KOPT-K1 (cell line): ENCODE measurements around the gene ZG16.
A peak's percentile ranks its signal among the peaks of the same experiment; 100 is the strongest.
"Not testable (repeated sequence)": the region's sequence is repeated elsewhere in the genome, so short reads cannot be mapped to it uniquely, and the experiment has no call there.

ENCODE experiments used
- H3K27ac ChIP-seq: fragments of 200-600 bp; sonication (generic); 2 replicates; pipeline ENCODE4 v1.5.1; 2016; ENCODE audit warnings: antibody characterized with exemption, mild to moderate bottlenecking, low read depth, low read length; ENCODE audit not compliant: poor library complexity, severe bottlenecking
- H3K36me3 ChIP-seq: fragments of 200-600 bp; sonication (generic); 2 replicates; pipeline ENCODE4 v1.5.1; 2017; ENCODE audit warnings: antibody characterized with exemption, mild to moderate bottlenecking, low read length, moderate library complexity; ENCODE audit not compliant: insufficient read depth
- H3K9me3 ChIP-seq: fragments of 200-600 bp; sonication (generic); 2 replicates; pipeline ENCODE4 v1.5.1; 2017; ENCODE audit warnings: antibody characterized with exemption, low read length, mild to moderate bottlenecking; ENCODE audit not compliant: insufficient read depth, poor library complexity, severe bottlenecking

The ZG16 gene

DNA sequence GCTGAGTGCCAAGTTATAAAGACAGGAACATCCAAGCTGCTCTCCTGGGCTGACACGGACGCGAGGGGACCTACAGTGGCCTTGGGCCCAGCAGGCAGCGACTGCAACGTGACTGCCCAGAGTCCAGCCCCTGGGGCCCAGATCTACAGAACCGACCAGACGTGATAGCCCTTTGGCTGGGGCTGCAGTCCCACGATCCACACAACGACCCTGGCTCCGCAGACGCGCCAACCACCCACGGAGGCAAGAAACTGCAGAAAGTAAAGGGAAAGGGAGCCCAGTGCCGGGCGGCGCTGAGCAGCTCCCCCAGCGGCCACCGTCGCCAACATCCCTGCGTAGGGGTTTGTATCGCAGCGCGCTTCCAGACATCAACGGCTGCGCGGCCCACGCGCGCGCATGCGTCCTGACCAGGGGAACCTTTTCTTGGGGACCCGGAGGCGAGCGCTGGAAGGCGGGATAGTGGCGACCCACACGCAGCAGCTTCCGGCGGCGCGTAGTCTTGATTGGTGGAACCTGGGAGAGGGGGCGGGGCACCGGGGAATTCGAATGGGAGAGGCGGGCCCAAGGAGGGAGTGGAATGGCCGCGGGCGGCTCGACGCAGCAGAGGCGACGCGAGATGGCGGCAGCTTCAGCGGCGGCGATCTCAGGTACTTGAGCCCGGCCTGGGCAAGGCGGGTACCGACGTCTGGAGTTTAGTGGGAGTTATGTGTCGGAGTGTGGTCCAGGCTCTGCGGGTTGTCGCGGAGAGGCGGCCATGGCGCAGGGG lies 12.3 kb downstream of the ZG16 start, which contains the start of gene KIF22:
Gene KIF22 (plus strand): TSS at position 569 of the 766 bp plus-strand sequence. CDS start 9 bp downstream, at position 578.
- H3K9me3 ChIP-seq, result no peaks in the 10 kb centered on the region
- H3K36me3 ChIP-seq, result peaks cover 30% of the 10 kb centered on the region
- peak within 1 kb of the TSS; percentile 96 for H3K27ac ChIP-seq

DNA sequence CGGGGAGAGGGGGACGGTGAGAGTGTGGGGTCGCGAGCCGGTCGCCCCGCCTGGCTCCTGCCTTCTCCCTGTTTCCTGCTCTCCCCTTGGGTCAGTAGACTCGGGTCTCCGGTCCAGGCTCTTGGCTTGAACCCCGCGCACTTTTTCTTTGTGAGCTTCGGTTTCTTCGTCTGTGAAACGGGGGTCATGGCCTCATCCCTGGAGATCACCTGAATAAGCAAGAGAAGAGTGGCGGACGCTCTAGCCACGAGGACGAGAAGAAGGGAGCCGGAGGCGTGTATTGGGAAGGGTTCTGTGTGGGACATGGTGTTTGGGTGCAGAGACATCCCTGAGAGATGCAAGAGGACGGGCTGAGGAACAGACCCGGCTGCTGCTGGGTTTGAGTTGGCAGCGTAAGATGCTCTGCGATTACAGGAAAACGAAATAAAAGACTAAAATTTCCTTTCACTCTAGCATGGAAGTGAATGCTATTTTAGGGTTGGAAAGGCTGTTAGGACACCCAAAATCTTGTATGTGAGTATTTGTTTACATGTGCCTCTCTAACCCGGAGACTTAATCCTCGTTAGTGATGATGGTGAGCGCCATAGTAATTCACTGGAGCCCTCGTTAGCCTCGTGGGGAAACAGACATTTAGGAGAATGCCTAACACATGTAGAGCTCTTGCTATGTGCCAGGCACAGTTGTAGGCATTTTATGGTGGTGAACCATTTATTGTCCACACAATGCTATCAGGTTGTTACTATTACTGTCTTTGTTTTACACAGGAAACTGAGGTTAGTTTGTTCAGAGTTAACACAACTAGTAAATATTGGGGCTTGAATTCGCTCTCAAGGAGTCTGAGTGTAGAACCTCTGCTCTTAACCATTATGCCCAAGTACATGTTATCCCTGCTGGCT lies 13.1 kb downstream of the ZG16 start:
- Histone ChIP-seq H3K36me3 (peaks cover 39% of the 10 kb centered on the region), H3K9me3 (no peaks in the 10 kb centered on the region), H3K27ac (peak overlapping the region; percentile 96)

DNA sequence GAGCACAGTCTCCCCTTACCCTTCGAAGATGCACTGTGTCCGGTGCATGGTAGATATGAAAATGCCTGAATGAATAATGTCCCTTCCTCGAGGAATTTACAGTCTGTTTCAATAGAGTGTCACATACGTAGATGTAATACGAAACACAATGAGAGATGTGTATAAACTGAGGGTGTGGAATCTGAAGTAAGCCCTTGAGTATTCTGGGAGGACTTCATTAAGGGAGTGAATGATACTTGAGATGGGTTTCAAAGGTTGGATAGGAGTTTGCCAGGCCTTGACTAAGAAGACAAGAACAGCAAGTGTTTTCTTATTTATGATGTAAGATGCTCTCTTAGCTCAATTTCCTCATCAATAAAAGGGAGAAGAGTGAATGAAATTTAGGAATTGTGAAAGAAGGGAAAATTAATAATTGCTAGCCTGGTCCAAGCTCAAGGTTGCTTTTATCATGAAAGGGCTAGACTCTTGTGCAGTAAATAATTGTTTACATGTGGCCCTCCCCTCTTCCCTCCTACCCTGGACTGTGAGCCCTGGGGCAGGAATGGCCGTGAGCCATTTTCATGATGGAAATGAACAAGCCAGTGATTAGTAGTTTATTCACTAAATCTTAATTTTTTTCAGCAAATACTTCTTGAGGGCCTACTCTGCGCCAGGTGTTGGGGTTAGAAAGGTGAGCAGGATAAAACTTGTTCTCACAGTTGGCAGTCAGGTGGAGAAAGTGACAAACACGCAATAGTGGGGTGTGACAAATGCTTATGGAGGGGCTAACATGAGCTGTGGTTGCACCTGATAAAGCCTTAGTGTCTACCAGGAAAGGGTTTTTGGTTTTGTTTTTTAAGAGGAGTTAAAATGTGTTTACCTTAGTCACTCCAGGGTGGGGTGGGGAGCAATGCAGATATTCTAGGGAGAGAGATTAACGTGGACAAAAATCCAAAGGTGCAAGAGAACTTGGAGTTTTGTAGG lies 14.1 kb downstream of the ZG16 start:
- Histone ChIP-seq H3K27ac (peak overlapping the region; percentile 96), H3K36me3 (peaks cover 48% of the 10 kb centered on the region), H3K9me3 (no peaks in the 10 kb centered on the region)

DNA sequence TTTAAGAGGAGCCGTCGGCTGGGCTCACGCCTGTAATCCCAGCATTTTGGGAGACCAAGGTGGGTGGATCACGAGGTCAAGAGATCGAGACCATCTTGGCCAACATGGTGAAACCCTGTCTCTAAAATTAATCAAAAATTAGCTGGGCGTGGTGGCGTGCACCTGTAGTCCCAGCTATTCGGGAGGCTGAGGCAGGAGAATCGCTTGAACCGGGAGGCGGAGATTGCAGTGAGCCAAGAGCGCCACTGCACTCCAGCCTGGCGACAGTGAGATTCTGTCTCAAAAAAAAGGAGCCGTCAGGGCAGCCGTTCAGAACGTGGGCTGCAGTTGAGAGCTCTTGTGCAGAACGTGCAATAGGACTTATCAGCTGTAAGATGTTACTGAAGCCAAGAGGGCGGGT lies 15.1 kb downstream of the ZG16 start:
- peaks cover 58% of the 10 kb centered on the region for H3K36me3 ChIP-seq
- not testable (repeated sequence) for H3K9me3 ChIP-seq, H3K27ac ChIP-seq

DNA sequence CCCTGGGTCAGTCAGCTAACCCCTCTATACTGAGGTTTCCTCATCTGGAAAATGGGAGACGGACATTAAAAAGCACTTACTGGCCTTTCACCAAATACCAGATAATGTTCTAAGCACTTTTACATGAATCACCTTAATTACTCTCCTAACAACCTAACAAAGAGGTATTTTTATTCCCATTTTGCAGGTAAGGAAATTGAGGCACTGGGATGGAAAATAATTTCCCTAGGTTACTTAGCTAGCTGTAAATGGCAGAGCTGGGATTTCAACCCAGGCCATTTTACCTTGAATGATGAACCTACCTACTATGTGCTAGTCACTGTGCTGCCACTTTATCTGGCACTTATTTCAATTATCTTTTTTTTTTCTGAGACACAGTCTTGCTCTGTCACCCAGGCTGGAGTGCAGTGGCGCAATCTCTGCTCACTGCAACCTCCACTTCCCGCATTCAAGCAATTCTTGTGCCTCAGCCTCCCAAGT lies 16.2 kb downstream of the ZG16 start:
- Histone ChIP-seq H3K9me3 (no peaks in the 10 kb centered on the region), H3K36me3 (peaks cover 69% of the 10 kb centered on the region), H3K27ac (no peak overlapping the region)

DNA sequence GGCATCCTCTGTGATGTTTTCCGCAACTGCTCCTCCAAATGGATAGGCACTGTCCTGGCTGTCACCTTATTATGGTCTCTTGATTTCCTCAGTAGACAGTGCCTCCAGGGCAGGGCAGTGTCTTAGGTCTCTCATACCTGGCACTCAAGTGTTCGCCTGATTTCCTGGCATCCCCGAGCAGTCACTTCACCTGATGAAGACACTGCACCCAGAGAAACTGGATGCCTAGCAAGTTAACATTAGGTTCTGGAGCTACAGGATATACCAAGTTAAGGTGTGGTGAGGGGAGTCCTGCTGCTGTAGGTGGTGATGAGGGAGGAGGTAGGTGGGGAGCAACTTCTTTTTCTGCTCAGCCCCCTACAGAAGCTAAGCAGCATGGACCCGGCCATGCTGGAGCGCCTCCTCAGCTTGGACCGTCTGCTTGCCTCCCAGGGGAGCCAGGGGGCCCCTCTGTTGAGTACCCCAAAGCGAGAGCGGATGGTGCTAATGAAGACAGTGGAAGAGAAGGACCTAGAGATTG lies 24.4 kb downstream of the ZG16 start:
- no peaks in the 10 kb centered on the region for H3K9me3 ChIP-seq
- H3K27ac ChIP-seq, result peak overlapping the region; percentile 8
- H3K36me3 ChIP-seq, result peaks cover 76% of the 10 kb centered on the region

DNA sequence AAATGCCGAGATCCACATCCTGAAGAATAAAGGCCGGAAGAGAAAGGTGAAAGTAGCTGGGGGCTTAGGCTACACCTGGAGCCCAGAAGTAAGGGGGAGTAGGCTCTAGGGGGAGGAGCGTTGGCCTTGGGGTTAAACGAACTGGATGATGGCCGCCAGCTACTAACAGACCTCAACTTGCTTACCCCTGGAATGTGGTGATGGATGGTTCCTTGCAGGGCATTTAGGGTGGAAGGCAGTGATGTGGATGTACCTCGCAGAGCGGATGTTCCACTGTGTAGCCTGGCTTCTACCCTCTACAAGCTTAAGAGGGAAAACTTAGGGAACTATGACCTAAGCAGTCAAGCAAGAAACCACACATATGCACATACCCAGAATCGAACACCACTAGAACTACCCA lies 26.0 kb downstream of the ZG16 start:
- Histone ChIP-seq H3K36me3 (peaks cover 72% of the 10 kb centered on the region), H3K27ac (peak overlapping the region; percentile 96), H3K9me3 (no peaks in the 10 kb centered on the region)

DNA sequence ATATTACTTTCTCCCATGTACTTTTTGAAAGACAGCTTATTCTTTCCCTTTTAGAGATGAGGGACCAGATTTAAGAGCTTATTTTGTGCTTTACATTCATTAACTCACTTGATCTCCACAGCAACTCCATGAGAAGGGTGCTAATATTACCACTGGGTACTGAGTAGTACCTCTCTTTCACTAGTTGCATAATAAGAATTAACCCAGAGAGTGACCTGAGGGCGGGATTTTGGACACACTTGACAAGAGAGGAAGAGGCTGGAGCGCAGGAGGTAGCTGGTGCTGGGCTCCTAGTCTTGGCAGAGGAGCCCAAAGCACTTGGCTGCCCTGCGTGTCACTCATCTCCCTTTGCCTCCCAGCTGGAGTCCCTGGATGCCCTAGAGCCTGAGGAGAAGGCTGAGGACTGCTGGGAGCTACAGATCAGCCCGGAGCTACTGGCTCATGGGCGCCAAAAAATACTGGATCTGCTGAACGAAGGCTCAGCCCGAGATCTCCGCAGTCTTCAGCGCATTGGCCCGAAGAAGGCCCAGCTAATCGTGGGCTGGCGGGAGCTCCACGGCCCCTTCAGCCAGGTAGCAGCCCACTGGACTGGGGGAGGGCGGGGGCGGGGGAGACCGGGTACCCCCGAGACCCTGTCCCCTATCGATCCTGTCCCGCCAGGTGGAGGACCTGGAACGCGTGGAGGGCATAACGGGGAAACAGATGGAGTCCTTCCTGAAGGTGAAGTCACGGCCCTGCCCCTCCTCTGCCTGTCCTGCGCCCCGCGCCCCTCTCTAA lies 26.6 kb downstream of the ZG16 start:
- H3K27ac ChIP-seq, result peak overlapping the region; percentile 96
- peaks cover 72% of the 10 kb centered on the region for H3K36me3 ChIP-seq
- H3K9me3 ChIP-seq, result no peaks in the 10 kb centered on the region

DNA sequence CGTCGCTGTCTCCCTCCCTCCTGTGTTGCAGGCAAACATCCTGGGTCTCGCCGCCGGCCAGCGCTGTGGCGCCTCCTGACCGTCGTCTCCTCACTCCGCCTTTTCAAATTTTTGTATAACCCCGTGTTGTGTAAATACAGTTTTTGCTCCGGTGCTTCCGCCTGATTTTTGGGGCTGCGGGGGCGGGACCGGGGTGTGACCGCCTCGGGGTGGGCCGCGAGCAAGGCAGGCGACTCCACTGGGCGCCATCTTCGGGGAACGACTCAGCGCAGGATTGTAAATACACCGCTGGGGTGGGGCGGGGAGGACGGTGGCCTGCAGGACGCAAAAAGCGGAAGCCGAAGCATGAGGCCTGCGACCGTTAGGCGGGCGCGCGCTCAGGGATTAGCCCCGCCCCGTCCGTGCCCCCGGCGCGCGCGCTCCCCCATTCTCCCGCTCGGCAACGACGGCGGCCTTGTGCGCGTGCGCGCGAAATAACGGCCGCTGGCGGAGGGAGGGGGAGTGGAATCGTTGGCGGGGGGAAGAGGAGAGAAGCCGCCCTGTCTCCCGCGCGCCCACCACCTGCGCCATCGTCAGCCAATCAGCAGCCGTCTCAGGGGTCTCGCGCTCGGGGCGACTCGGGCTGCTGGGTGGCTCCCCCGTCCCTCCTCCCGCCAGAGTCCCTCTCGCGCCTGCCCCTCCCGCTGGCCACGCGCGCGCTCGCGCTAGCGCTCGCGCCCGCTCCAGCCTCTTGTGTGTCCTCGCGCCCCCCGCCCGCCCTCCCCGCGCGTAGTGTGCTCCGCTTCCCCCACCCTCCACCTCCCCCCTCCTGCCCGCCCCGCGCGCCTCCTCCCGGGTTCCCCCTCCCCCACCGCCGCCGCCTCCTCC lies 27.4 kb downstream of the ZG16 start:
- H3K36me3 ChIP-seq, result peaks cover 72% of the 10 kb centered on the region
- no peaks in the 10 kb centered on the region for H3K9me3 ChIP-seq
- peak overlapping the region; percentile 96 for H3K27ac ChIP-seq

DNA sequence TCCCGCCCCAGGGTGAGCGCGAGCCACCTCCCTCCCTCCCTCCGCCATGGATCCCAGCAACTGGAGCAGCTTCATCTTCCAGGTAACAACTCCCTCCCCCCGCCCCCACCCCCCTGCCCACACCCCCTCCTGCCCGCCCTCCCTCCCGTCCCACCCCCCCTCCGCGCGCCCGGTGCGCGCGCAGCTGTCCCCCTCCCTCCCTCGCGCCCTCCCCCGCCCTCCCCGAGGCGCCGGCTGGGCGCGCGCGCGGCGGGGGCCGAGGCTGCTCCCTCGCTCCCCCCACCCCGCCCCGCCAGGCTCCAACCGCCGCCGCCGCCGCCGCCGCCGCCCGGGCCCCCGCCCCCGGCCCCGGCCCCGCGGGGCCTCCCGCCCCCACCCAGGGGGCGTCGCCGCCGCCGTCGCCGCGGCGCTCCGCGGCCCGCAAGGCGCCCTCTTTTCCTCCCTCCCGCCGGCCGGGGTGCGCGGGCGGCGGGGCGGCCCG lies 28.1 kb downstream of the ZG16 start, which contains the start of gene MAZ:
Gene MAZ (plus strand): TSS at position 431 of the 481 bp plus-strand sequence. CDS start 173 bp downstream, outside the sequence.
- Histone ChIP-seq H3K36me3 (peaks cover 71% of the 10 kb centered on the region), H3K9me3 (no peaks in the 10 kb centered on the region), H3K27ac (peak within 1 kb of the TSS; percentile 98)

DNA sequence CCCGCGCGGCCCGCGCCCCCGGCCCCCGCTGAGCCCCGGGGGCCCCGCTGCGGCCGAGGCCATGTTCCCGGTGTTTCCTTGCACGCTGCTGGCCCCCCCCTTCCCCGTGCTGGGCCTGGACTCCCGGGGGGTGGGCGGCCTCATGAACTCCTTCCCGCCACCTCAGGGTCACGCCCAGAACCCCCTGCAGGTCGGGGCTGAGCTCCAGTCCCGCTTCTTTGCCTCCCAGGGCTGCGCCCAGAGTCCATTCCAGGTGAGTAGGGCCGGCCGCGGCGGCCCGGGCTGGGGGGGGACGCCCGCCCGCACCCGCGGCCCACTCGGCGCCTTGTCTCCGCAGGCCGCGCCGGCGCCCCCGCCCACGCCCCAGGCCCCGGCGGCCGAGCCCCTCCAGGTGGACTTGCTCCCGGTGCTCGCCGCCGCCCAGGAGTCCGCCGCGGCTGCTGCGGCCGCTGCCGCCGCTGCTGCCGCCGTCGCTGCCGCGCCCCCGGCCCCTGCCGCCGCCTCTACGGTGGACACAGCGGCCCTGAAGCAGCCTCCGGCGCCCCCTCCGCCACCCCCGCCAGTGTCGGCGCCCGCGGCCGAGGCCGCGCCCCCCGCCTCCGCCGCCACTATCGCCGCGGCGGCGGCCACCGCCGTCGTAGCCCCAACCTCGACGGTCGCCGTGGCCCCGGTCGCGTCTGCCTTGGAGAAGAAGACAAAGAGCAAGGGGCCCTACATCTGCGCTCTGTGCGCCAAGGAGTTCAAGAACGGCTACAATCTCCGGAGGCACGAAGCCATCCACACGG lies 28.8 kb downstream of the ZG16 start:
- peaks cover 64% of the 10 kb centered on the region for H3K36me3 ChIP-seq
- peak overlapping the region; percentile 98 for H3K27ac ChIP-seq
- no peaks in the 10 kb centered on the region for H3K9me3 ChIP-seq
